Right lobe of liver (tissue), 6 donors: ENCODE results near the gene ZFR2. TPM values are rescaled to one million over a fixed set of nuclear protein-coding genes. Genes with fewer than 3 reads are reported as not detected.

Experiments used
- ATAC-seq, 4 donors: fragments of 200-7000 bp; cut with Tn5 transposase; one replicate each; pipeline ENCODE4 v1.9.1; 2020; ENCODE audit warnings: mild to moderate bottlenecking in 4 of 4, moderate library complexity in 4 of 4
- DNase-seq, 3 donors: peaks; one replicate each; pipeline ENCODE4 v3.0.0-alpha.2; 2020
- H3K27ac ChIP-seq, 3 donors: fragments of 200-600 bp; one replicate each; pipeline ENCODE4 v1.8.0; 2022
- H3K27me3 ChIP-seq, 2 donors: fragments of 200-600 bp; one replicate each; pipeline ENCODE4 v1.8.0; 2022
- H3K36me3 ChIP-seq, 4 donors: fragments of 200-600 bp; sonication (generic) in 1 of 4; one replicate each; pipeline versions ENCODE4 v1.5.1 to v1.8.0; 2017 to 2022; ENCODE audit warnings: control low read depth in 1 of 4
- H3K4me1 ChIP-seq, 4 donors: fragments of 200-600 bp; sonication (generic) in 1 of 4; one replicate each; pipeline versions ENCODE4 v1.5.1 to v1.8.0; 2017 to 2022; ENCODE audit warnings: control low read depth in 1 of 4
- H3K4me3 ChIP-seq, 3 donors: fragments of 200-600 bp; one replicate each; pipeline ENCODE4 v1.8.0; 2022
- H3K9me3 ChIP-seq, 4 donors: fragments of 200-600 bp; sonication (generic) in 1 of 4; one replicate each; pipeline versions ENCODE4 v1.5.1 to v1.8.0; 2017 to 2022; ENCODE audit warnings: control low read depth in 1 of 4
- POLR2A ChIP-seq: fragments of 450-650 bp; IDR thresholded peaks from one replicate; pipeline ENCODE4 v1.6.1; 2017; ENCODE audit warnings: antibody characterized with exemption, mild to moderate bottlenecking
- WGBS: methylation state at CpG from one replicate; pipeline ENCODE4 v1.1.6; 2018; ENCODE audit warnings: low coverage, low lambda C conversion rate; ENCODE audit not compliant: insufficient coverage; ENCODE audit errors: missing lambda C conversion rate; 5-methylcytosine and 5-hydroxymethylcytosine counted together
- intact Hi-C, 2 donors: fragments of 100-400 bp; cut with DNase I; formaldehyde crosslinking; loops; one replicate each; pipeline versions ENCODE4 v1.11.2 to v1.14.1; 2022
- long read RNA-seq: library from polyadenylated mRNA; unstranded; transcript quantifications from one replicate; pipeline ENCODE4 v2.0.0, GENCODE V29; 2019
- total RNA-seq, 6 experiments: library from RNA; depleted of rRNA in 2 of 6; stranded (reverse); fragments of >200 nt in 2 of 6; fragmentation: NEBNext Ultra II Directional in 3 of 6; extraction: Animal tissue kit (Norgen Biotek cat#: 25700) in 3 of 6; gene quantifications; one replicate each; pipeline versions ENCODE4 v1.1.0 to v1.2.4, GENCODE V29; 2016 to 2023
- TF ChIP-seq, protein P1 (sequence below), 4 donors: fragments of 200-600 bp in 3 of 4; fragments of 450-650 bp in 1 of 4; IDR thresholded peaks; one replicate each; pipeline versions ENCODE4 v1.5.1 to v1.8.0; 2016 to 2022; ENCODE audit warnings: antibody characterized with exemption in 4 of 4, mild to moderate bottlenecking in 2 of 4
- donor health status: DM: no; HTN: yes; CAD: no.
- donor health status: DM: no; HTN: no; CAD: no.
- donor health status: DM: no; HTN: no; CAD: no.
- donor health status: DM: no; HTN: yes; CAD: no.
- donor health status: DM: no; HTN: yes; CAD: no.

Gene ZFR2
- not detected for total RNA-seq
- long read RNA-seq: 0 reads

DNA sequence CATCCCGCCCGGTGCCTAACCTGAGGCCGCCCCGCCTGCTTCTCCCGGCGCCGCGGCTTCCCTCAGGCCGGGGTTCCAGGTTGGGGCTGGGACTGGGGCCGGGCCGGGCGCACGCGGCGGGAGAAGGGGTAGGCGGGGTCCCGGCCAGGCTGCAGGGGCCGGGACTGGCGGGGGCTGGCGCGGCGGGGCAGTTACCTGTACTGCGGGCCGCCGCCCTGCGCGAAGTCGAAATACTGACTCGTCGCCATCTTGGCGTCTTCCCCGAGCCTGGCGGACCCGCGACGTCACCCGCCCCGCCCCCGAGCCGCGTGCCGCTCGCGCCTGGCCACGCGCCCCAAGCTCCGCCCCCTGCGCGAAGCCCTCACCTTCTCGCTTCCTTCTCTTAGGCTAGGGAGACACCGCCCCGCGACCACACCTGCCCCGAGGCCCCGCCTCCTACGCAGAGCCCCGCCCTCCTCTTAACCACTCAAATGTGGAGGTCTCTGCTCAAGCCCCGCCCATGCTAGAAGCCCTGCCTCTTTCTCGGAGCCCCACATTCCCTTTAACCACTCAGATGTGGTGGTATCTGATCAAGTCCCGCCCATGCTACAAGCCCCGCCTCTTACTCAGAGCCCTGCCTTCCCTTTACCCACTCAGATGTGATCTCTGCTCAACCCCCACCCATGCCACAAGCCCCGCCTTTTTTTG lies at the start of gene ZFR2:
Gene ZFR2 (minus strand): TSS at position 269 of the 687 bp plus-strand sequence. CDS start 21 bp downstream, at position 248.
- Histone ChIP-seq H3K36me3 (no peaks in the 10 kb centered on the region), H3K4me3 (no peak within 1 kb of the TSS), H3K9me3 (no peaks in the 10 kb centered on the region), H3K27ac (no peak within 1 kb of the TSS), H3K4me1 (no peaks in the 10 kb centered on the region), H3K27me3 (peaks cover 0 to 5% of the 10 kb centered on the region in 2 donors)
- no peak for TF ChIP-seq POLR2A
- TF ChIP-seq, protein P1, sequence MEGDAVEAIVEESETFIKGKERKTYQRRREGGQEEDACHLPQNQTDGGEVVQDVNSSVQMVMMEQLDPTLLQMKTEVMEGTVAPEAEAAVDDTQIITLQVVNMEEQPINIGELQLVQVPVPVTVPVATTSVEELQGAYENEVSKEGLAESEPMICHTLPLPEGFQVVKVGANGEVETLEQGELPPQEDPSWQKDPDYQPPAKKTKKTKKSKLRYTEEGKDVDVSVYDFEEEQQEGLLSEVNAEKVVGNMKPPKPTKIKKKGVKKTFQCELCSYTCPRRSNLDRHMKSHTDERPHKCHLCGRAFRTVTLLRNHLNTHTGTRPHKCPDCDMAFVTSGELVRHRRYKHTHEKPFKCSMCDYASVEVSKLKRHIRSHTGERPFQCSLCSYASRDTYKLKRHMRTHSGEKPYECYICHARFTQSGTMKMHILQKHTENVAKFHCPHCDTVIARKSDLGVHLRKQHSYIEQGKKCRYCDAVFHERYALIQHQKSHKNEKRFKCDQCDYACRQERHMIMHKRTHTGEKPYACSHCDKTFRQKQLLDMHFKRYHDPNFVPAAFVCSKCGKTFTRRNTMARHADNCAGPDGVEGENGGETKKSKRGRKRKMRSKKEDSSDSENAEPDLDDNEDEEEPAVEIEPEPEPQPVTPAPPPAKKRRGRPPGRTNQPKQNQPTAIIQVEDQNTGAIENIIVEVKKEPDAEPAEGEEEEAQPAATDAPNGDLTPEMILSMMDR (IDR thresholded peaks at IDR 0.05): no peak
- ATAC-seq (peak in 1 of 4 donors; percentile 30), DNase-seq (no peak)
- intact Hi-C loops: no loop called here
- WGBS: 11% methylated on average over 9 of the region's 62 CpGs

DNA sequence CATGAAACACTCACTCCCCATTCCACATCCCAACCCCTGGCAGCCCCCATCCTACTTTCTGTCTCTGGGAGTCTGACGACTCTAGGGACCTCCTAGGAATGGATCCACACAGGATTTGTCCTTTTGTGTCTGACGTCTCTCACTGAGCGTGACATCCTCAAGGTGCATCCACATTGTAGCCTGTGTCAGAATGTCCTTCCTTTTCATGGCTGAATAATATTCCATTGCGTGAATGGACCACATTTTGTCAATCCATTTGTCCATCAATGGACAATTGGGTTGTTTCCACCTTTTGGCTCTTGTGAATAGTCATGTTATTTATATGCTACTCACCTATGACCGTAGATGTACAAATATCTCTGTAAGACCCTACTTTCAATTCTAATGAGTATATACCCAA lies 47.2 kb upstream of the ZFR2 start:
- Histone ChIP-seq H3K27ac (no peak overlapping the region), H3K36me3 (no peaks in the 10 kb centered on the region), H3K4me3 (no peak overlapping the region), H3K9me3 (no peaks in the 10 kb centered on the region), H3K27me3 (no peaks in the 10 kb centered on the region), H3K4me1 (no peaks in the 10 kb centered on the region)
- DNase-seq (no peak), ATAC-seq (no peak)
- TF ChIP-seq, protein P1 (IDR thresholded peaks at IDR 0.05): no peak
- TF ChIP-seq POLR2A: no peak
- intact Hi-C loops: no loop called here
- WGBS: 88% methylated on average over 4 of the region's 5 CpGs

DNA sequence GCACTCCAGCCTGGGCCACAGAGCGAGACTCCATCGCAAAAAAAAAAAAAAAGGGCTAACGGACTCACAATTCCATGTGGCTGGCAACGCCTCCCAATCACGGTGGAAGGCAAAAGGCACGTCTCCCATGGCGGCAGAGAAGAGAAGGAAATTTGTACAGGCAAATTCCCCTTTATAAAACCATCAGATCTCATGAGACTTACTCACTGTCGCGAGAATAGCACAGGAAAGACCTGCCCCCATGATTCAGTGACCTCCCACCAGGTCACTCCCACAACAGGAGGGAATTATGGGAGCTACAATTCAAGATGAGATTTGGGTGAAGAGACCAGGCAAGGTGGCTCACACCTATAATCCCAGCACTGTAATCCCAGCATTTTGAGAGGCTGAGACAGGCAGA lies 45.4 kb upstream of the ZFR2 start:
- H3K4me1 ChIP-seq: no peaks in the 10 kb centered on the region
- H3K36me3 ChIP-seq: no peaks in the 10 kb centered on the region
- intact Hi-C loops: no loop called here
- H3K27ac ChIP-seq: no peak overlapping the region
- no peak for TF ChIP-seq POLR2A
- TF ChIP-seq, protein P1 (IDR thresholded peaks at IDR 0.05): no peak
- no peaks in the 10 kb centered on the region for H3K27me3 ChIP-seq
- 60% methylated on average over 1 of the region's 9 CpGs for WGBS
- ATAC-seq (no peak), DNase-seq (no peak)
- H3K9me3 ChIP-seq: no peaks in the 10 kb centered on the region
- H3K4me3 ChIP-seq: no peak overlapping the region

DNA sequence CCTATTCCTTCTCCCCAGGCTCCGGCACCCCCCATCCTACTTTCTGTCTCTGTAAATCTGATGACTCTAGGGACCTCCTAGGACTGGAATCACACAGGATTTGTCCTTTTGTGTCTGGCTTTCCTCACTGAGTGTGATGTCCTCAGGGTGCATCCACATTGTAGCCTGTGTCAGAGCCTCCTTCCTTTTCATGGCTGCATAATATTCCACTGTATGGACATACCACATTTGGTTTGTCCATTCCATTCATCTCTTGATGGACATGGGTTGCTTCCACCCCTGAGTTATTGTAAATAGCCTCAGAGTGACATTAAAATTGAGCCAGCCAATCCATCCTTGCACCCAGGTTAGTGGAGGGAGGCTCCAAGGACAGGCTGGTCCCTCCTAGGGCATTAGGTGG lies 41.3 kb upstream of the ZFR2 start:
- H3K4me1 ChIP-seq: no peaks in the 10 kb centered on the region
- no peak for ATAC-seq
- intact Hi-C loops: no loop called here
- no peak for TF ChIP-seq POLR2A
- TF ChIP-seq, protein P1 (IDR thresholded peaks at IDR 0.05): no peak
- no peak overlapping the region for H3K27ac ChIP-seq
- DNase-seq: no peak
- no peaks in the 10 kb centered on the region for H3K9me3 ChIP-seq
- 100% methylated on average over 1 of the region's 1 CpG for WGBS
- H3K36me3 ChIP-seq: no peaks in the 10 kb centered on the region
- H3K4me3 ChIP-seq: no peak overlapping the region
- no peaks in the 10 kb centered on the region for H3K27me3 ChIP-seq
